A549 treated with AZD9567 at 1 μM for 4 hours (cell line): ENCODE measurements around the gene TRA2B. TPM values are rescaled to one million over a fixed set of nuclear protein-coding genes. Genes with fewer than 3 reads are reported as not detected.

Experiments
- total RNA-seq: library from RNA; stranded (reverse); fragments of 200-300 nt; extraction: Qiagen RNA extraction; gene quantifications from 5 replicates; pipeline ENCODE4 v1.2.3, GENCODE V29; 2022; ENCODE audit not compliant: insufficient read depth

Gene TRA2B
- 177 to 210 TPM (median 184 TPM) in 5 replicates for total RNA-seq

DNA sequence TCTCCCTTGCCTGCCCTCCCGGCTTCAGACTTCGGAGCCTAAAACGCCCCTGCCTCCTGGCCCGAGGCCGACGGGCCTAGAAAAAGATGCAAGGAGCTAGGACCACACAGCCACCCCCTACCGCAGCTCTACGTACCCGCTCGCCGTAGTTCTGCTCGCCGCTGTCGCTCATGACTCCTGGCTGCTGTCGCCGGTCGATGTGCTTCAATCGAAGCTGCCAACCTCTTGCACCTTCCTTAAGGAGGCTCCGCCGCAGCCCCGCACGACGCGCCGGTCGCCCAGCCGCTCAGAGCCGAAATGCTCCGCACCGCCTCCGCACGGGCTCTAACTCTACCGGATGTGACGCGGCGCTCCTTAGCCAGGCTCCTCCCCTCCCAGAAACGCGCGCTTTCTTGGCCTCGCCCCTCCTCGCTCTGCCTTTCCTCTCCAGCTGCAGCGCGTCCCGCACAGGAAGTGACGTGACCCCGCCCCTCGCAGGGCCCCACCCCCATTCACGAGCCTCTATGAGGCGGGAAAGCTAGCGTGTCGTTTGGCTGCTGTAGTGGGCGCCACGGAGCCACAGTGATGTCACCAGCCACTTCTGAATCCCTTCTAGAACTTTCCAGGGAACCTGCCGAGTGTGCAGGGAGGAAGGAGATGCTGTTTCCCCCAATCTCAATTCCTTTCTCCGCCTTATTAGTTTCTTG lies at the start of gene TRA2B:
Gene TRA2B, minus strand, starts transcription at position 326 of the 686 bp plus-strand sequence. Its CDS starts 154 bp downstream, at position 172.

Other genes with a start within 250 kb of the TRA2B start
- gene IGF2BP2, start 113.0 kb downstream of the TRA2B start, total RNA-seq = 8.6 to 19.3 TPM (median 11.5 TPM) in 5 replicates
- 24.1 to 31.9 TPM (median 27.7 TPM) in 5 replicates for gene ETV5, start 171.1 kb upstream of the TRA2B start, total RNA-seq